Esophagus muscularis mucosa (tissue), 3 donors: Measurements from ENCODE around the gene SHC2.

Experiments
- POLR2A ChIP-seq: fragments of 450-650 bp; IDR thresholded peaks from one replicate; pipeline ENCODE4 v1.6.1; 2017; ENCODE audit warnings: antibody characterized with exemption, moderate library complexity, mild to moderate bottlenecking, low read depth
- POLR2AphosphoS5 ChIP-seq, 2 donors: sonication (generic); formaldehyde crosslinking; IDR thresholded peaks; one replicate each; pipeline ENCODE4 v1.6.1; 2017; ENCODE audit warnings: antibody characterized with exemption in 2 of 2
- TF ChIP-seq, protein P1 (sequence below), 3 experiments: fragments of 200-600 bp in 2 of 3; fragments of 450-650 bp in 1 of 3; sonication (generic) in 2 of 3; IDR thresholded peaks; one replicate each; pipeline ENCODE4 v1.5.1; 2017 to 2019; ENCODE audit warnings: antibody characterized with exemption in 3 of 3, mild to moderate bottlenecking in 2 of 3, moderate library complexity in 1 of 3

DNA sequence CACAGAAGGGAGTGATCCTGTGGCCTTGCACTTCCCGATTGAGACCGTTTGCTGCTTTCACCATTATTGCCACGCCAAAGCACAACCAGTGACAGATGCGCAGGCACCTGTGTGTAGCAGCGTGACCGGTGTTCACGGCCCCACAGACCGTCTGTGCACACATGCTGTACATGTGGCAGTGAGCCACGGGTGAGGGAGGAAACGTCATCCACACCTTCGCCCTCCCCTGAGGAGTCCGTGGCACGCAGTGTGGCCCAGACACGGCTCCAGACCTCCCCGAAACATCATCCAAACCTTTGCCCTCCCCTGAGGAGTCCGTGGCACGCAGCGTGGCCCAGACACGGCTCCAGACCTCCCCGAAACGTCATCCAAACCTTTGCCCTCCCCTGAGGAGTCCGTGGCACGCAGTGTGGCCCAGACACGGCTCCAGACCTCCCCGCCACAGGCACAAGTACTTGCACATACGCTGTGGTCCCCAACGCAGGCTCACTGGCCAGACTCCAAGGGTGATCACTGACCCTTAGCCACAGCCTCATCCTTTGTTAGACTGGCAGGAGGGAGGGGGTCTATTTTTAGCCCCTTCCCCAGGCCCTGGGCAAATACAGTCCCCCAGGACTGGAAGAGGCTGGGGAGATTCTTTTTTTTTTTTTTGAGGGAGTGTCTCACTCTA, 7.9 kb upstream of the SHC2 start:
- TF ChIP-seq, protein P1, sequence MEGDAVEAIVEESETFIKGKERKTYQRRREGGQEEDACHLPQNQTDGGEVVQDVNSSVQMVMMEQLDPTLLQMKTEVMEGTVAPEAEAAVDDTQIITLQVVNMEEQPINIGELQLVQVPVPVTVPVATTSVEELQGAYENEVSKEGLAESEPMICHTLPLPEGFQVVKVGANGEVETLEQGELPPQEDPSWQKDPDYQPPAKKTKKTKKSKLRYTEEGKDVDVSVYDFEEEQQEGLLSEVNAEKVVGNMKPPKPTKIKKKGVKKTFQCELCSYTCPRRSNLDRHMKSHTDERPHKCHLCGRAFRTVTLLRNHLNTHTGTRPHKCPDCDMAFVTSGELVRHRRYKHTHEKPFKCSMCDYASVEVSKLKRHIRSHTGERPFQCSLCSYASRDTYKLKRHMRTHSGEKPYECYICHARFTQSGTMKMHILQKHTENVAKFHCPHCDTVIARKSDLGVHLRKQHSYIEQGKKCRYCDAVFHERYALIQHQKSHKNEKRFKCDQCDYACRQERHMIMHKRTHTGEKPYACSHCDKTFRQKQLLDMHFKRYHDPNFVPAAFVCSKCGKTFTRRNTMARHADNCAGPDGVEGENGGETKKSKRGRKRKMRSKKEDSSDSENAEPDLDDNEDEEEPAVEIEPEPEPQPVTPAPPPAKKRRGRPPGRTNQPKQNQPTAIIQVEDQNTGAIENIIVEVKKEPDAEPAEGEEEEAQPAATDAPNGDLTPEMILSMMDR (IDR thresholded peaks at IDR 0.05) = no peak
- TF ChIP-seq POLR2AphosphoS5 (IDR thresholded peaks at IDR 0.05) (no peak), POLR2A (no peak)
